ENCODE data around the gene BIVM. TPM values are rescaled to one million over a fixed set of nuclear protein-coding genes. Genes with fewer than 3 reads are reported as not detected.

Gene BIVM
- total RNA-seq, 1 donor from 2014 or later: 30.4 TPM

DNA sequence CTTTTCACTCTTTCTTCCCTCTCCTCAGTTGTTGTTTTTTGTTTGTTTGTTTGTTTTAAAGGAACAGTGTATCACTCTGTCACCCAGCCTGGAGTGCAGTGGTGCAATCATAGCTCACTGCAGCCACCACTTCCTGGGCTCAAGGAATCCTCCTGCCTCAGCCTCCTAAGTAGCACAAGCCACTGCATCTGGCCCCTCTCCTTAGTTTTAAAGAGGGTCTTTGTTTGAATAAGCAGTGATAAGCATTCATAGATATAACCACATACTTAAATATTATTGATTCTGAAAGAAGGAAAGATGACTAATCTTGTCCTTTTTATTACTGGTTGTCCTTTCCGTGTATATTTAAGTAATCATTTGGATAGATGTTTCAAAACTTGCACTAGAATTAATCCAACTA is 73.6 kb downstream of the BIVM start:
- no peak for DNase-seq (ENCODE audit: low spot score)

DNA sequence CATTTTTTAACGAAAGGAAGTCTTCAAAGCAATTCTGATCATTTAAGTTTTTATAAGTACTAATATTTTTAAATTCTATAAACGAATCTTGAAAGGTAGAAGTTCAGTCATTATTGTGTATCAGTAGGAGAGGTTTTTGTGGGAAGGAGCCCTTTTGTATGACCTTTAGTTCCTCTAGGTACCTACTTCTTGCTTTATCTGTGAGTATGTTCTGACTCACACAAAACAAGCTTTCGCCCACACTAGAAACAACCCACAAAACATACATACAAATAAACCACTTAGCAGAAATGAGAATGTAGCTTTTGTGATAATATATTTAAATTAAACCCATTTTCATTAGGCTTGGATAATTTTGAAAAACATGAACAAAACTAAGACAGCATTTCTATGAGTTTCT is 74.7 kb downstream of the BIVM start:
- no peak for DNase-seq (ENCODE audit: low spot score)
- intact Hi-C loops (cut with DNase I): no loop called here

More for the DNA sequence above, 73.6 kb downstream of the BIVM start:
- intact Hi-C loops (cut with DNase I): no loop called here

DNA sequence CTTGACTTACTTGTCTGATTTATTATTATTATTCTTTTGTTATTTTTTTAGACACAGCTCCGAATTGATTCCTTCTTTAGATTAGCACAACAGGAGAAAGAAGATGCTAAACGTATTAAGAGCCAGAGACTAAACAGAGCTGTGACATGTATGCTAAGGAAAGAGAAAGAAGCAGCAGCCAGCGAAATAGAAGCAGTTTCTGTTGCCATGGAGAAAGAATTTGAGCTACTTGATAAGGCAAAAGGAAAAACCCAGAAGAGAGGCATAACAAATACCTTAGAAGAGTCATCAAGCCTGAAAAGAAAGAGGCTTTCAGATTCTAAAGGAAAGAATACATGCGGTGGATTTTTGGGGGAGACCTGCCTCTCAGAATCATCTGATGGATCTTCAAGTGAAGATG is 76.3 kb downstream of the BIVM start:
- intact Hi-C loops (cut with DNase I): no loop called here
- no peak for DNase-seq (ENCODE audit: low spot score)

DNA sequence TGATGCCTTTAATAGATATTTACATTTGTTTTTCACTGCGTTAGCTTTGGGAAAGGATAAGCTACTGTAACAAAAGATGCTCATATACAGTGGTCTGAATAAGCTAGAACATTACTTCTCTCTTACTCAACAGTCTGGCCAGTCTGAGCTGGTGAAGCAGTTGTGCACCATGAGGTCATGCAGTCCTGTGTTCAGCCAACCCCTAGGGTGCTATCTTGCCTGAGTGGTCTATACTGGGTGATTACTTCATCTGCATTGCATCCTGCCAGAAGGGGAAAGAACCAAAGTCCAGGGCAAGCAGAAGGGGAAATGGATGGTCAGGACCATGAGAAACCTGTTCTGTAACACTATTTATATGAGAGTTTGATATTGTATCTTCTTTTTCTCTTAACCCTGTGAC is 78.4 kb downstream of the BIVM start:
- no peak for DNase-seq (ENCODE audit: low spot score)
- intact Hi-C loops (cut with DNase I): no loop called here

DNA sequence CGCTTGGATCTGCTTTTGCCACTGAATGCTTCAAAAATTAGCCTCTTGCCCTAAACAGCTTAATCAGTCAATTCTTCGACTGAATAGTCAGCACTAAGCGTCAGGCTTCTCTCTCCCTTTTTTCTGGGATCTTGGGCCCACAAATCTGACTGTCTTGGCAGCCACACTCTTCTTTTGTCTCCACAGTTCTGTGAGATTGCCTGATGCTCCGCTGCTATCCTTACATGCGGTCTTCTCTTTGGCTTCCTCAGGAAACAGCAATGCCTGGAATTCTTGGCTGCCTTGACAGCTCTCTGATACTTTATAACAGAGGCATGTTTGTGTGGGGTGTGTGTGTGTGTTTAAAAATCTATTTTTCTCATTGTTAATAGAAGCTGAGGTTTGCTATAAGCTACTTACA is 79.6 kb downstream of the BIVM start:
- intact Hi-C loops (cut with DNase I): no loop called here
- DNase-seq (ENCODE audit: low spot score): no peak

DNA sequence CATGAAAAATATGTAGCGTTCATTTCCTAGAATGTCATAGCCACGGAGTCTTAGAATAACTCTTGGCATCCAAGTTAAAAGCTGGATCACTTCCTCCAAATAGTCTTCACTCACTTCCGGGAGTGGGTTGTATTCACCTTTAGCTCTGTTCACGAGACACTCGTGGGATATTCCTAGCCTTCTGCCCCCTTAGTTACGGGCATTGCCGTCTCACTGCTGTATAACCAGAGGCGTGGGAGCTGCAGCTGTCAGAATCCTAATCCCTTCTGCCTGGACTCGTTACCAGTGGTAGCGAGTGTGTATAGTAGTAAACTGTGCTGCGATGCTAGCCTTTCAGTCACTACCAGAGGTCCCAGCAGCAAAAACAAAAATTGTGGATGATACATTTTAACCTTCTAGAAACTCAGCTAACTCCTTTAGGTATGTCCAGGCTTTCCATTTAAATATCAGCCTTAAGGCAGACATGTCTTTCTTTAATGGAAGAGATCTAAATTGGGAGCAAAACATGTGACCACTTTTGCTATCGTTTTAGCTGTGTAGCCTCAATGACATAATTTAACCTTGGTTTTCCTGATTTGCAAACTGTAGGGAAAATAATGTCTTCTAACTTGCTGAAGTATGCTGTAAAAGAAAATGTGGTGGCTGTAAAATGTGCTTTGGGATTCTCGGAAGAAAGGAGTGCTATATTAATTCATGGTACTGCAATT is 81.0 kb downstream of the BIVM start:
- DNase-seq (ENCODE audit: low spot score): no peak
- intact Hi-C loops (cut with DNase I): no loop called here

DNA sequence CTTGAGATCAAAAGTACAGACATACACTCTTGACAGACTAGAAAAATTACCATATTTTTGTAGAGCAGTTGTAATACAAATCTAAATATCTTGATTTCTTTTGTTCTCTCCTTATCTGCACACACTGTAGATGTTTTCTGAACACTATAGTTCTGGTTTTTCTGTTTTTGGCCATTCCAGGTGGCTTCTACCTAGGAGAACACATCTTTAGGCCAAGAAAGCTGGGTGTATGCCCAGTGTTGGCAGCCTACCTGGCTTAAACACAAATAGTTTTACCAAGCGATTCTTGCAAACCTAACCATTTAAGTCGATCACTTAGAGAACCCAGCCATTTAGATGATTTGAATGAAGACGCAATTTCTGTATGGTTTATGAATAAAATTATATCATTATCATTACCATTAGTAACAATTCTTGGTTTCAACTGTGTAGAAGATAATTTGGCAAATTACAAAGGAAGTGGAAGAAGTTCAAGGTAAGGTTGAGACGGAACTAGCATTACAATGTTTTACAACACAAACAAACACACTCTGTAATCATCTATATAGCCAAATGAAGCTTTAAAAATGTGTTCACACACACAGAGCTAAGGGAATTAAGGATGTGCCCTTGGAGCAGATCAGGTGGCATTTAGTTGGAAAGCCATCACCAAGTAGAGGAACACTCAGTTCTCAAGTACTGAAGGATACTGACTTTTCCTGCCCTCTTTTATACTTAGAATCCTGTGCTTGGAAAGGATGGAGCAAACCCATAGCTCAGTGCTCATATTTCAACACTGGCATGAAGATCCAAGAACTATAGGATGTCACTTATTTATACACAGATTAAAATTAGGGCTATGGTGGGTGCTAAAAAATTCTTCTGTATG is 83.1 kb downstream of the BIVM start:
- intact Hi-C loops (cut with DNase I): no loop called here
- DNase-seq (ENCODE audit: low spot score): no peak

Other genes with a start within 250 kb of the BIVM start
- gene TPP2, start 202.1 kb upstream of the BIVM start, total RNA-seq: 31.0 TPM
- gene METTL21C, start 104.1 kb upstream of the BIVM start, total RNA-seq: not detected
- gene TEX30, start 25.3 kb upstream of the BIVM start, total RNA-seq: 5.9 TPM
- 2.3 TPM for gene POGLUT2, start 143 bp upstream of the BIVM start, total RNA-seq
- 36.5 TPM for gene ERCC5, start 46.9 kb downstream of the BIVM start, total RNA-seq

Data from cardiac septum (tissue), 1 donor.